ENCODE measurements around the gene ANKRD11.
"Not testable (repeated sequence)": the region's sequence is repeated elsewhere in the genome, so short reads cannot be mapped to it uniquely, and the experiment has no call there.

ANKRD11 gene

DNA sequence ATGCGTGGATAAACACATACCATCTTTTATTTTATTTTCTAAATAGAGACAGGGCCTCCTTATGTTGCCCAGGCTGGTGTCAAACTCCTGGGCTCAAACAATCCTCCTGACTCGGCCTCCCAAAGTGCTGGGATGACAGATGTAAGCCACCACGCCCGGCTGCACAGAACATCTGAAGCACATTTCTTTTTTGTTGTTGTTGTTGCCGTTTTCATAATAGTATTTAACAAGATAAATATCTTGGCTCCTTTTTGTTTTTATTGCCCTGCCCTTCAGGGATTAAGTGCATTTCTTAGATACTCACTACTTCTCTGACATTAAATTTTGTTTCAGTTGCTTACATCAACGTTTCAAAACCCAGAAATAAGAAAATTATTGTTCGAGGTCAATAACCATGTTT lies 37.4 kb downstream of the ANKRD11 start:
- no peak for DNase-seq (ENCODE audit: low read depth in 2 of 2)

DNA sequence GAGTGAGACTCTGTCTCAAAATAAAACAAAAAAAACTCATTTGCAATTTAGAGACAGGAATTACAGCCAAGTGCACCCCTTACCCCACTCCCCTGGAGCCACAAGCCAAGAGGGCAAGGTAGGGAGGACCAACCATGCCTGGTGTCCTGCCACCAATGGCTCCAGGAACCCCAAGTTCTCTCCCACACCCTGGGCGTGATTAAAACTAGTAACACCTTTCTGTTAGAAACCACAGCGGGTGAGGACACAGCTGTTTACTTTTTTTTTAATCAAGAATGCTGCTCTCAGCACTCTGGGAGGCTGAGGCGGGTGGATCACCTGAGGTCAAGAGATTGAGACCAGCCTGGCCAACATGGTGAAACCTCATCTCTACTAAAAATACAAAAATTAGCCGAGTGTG lies 38.1 kb downstream of the ANKRD11 start:
- DNase-seq (ENCODE audit: low read depth in 2 of 2), result no peak

- no peak for DNase-seq (ENCODE audit: low read depth in 2 of 2)
Observed at GRCh38 chr16:89450537-89450936, 39.8 kb downstream of the ANKRD11 start.

DNA sequence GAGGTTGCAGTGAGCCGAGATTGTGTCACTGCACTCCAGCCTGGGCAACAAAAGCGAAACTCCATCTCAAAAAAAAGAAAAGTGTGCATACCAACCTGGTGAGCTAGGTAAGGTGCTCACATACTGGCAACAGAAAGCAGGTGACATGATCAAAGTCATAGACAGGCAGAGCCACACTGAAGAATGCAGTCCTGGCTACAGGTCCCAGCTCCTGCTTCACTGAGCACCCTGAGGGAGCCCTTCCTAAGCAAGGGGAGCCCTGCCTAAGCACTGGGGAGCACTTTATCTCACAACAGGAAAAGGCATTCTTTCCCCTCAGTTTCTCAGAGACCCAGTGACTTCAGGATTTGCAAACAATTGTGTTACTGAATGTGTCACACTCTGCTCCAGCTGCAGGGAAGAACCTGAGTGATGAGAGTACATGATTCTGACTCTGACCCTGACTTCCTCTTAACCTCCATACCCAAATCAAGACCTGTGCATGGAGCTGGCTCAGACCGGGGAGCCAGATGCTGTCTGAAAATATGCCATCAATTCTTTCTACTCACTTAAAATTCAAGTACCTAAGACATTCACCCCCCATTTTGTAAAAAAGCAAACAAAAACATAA lies 40.5 kb downstream of the ANKRD11 start:
- no peak for DNase-seq (ENCODE audit: low read depth in 2 of 2)

DNA sequence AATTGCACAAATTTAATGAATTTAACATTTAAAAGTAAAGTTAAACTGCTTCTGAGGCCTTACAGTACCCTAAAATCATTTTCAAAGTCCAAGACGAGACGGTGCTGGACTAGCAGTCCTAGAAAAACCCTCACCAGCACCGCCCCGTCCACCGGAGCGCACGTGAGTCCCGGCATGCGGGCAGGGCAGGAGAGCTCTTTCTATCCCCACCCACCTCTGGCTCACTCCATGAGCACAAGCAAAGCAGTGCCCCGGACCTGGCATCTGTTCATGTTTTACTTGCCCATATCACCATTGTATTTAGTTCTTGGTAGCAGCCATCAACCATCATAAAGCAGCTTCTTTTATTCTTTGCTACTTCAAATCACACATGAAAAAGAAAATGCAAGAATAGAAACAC lies 41.7 kb downstream of the ANKRD11 start:
- DNase-seq (ENCODE audit: low read depth in 2 of 2), result no peak

- DNase-seq (ENCODE audit: low read depth in 2 of 2), result no peak
Observed at GRCh38 chr16:89446975-89447293, 43.4 kb downstream of the ANKRD11 start.

DNA sequence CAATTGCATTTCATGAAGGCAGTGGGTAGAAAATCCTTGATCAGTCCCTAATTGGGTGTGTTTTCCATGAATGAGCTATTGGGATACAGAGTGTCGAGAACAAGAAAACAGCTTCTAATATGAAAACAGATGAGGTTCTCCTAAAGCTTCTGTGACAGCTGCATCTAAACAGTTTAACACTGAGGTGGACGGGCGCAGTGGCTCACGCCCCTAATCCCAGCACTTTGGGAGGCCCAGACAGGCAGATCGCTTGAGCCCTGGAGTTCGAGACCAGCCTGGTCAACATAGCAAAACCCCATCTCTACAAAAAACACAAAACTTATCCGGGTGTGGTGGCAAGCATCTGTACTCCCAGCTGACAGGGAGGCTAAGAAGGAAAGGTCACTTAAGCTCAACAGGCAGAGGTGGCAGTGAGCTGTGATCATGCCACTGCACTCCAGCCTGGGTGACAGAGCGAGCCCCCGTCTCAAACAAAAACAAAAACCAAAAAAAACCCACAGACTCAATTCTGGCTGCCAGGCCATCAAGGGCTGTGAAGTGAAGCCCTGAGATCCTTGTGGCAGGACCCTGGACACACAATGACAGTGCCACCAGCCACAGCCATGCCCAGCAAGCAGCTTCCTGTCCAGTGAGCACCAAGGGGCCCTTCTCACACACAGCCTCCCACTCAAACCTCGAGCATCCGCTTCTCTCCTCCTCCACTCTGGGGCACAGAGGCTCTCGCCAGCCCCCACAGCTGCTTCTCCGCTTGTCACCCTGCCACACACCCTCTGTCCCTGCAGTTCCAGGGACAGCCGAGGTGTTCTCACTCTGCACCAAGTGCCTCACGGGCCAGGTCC lies 44.0 kb downstream of the ANKRD11 start:
- DNase-seq (ENCODE audit: low read depth in 2 of 2), result no peak

DNA sequence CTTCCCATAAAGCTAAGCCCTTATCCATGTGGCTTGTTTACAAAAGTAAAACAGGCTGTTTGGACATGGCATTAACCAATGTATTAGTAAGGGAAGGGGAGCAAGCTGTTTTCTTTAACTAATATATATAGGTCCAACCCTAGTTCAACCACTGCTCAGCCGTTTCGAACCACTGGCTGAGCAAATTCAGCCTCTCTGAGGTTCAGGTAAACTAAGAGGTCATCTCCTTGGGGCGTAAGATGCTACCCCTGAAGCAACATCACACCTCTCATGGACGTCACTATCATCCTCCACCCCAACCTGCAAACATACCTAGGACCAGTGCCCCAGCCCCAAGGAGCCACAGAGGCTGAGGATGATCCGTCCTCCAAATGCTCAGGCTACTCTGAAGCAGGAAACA lies 45.2 kb downstream of the ANKRD11 start:
- DNase-seq (ENCODE audit: low read depth in 2 of 2), result no peak

GRCh38 chr16:89444728-89445127 lies 45.6 kb downstream of the ANKRD11 start:
- DNase-seq (ENCODE audit: low read depth in 2 of 2), result no peak

DNA sequence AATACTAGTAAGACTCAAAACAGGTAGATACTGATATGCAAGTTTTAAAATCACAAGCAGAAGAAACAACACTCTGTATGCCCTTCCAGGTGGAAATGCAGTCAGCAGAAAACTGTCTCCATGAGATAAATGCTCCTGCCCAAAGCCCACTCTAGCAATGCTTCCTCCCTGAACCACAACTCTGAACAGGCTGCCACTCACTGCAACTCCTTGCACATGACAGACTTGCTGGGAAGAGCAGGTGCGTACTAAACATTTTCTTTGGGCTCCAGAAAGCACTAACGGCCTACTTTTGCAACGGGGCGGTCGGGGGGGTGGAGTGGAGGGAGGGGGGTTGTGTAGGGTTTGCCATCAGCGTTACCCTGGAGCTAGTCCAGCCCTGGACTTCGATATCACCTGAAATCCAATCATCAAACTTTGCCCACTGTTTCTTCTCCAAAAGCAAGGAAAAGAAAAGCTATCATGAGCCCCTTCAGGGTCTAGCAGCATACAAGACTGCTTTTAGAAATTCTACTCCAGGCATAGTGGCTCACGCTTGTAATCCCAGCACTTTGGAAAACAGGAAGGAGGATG lies 46.1 kb downstream of the ANKRD11 start:
- no peak for DNase-seq (ENCODE audit: low read depth in 2 of 2)

DNA sequence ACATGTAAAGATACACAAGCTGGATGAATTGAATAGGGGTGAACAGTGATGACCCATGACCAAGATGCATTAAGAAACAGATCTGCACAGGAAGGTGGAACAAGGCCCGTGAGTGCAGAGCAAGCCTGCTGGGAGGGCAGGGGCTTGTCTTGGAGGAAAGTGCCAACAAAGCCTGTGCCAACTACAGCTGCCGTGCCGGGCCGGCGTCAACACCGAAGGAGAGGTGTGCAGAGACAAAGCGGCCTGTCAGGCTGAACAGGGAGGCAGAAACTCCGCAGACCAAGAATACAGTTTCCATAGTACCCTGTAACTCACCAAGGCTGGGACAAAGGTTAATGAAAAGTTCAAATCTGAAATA lies 46.7 kb downstream of the ANKRD11 start:
- DNase-seq (ENCODE audit: low read depth in 2 of 2), result no peak

DNA sequence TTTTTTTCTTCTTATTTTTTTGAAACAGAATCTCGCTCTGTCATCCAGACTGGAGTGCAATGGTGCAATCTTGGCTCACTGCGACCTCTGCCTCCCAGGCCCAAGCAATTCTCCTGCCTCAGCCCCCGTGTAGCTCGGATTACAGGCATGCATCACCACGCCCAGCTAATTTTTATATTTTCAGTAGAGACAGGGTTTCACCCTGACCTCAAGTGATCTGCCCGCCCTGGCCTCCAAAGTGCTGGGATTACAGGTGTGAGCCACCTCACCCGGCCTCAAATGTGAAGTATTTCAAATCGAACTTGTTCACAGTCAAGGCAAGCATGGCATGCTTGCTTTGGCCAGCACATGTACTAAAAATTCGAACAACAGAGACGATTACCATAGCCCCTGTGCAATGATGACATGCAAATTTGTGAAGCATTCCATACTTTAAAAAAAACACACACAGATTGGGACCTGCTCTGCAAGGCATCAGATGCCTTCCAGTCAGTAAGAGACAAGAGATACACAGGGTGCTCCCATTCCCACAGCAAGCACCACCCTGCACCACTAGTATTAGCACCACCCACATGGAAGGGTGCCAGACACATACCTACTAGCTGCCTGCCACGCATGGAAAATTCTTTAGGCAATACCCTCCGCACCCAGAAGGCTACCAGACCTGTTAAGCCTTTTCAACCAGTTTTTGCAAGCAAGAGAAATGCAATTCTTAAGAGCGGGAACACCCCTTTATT lies 47.2 kb downstream of the ANKRD11 start:
- DNase-seq (ENCODE audit: low read depth in 2 of 2), result no peak

GRCh38 chr16:89442588-89442987 lies 47.8 kb downstream of the ANKRD11 start:
- no peak for DNase-seq (ENCODE audit: low read depth in 2 of 2)

GRCh38 chr16:89439659-89440058 lies 50.7 kb downstream of the ANKRD11 start:
- DNase-seq (ENCODE audit: low read depth in 2 of 2), result no peak

- no peak for DNase-seq (ENCODE audit: low read depth in 2 of 2)
Observed at GRCh38 chr16:89437991-89438390, 52.4 kb downstream of the ANKRD11 start.

DNA sequence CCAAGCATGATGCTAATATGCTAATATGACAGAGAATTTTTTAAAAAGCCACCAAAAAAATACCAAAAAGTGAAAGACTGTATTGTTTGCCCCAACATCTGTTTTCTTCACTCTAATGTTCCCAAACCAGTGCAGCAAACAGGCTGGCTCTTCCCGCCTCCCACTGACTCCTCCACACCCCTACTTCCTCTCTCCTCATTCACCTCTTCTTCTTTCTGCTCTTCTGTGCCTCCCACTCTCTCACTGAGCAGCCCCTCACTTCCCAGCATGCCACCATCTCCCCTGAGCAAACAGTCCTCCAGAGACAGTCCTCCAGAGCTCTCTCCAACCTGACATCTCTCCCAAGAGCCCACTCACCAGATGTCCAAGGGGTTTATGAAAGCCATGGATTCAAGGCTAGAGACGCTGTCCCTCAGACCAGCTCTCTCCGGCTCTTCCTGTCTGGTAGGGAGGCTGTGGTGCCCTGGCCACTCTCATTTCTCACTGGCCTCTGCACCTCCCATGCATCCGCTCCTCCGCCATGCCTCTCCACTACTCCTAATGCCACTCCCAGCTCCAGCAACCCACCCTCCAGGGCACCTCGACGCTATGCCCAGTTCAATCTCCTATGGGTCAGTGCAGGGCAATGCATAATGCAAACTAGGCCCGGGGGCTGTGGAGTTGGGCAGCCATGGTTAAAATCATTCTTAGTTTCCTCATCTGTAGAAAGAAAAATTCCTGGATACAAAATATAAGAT lies 52.9 kb downstream of the ANKRD11 start:
- no peak for DNase-seq (ENCODE audit: low read depth in 2 of 2)

DNA sequence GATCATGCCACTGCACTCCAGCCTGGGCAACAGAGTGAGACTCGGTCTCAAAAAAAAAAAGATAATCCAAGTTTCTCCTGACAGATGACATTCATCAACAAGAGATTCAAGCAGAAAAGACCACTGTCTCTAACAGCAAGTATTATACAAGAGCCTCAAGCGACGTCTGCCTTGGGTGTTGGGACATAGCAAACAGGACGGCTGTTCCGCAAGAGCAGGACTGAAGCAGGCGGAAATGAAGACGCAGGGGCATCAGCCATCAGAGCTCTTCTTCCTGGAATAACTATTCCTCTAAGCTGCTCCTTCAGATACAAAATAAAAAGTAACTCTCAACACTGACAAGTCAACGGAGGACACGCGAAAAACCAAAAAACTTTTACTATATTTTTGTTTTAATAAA lies 54.0 kb downstream of the ANKRD11 start:
- no peak for DNase-seq (ENCODE audit: low read depth in 2 of 2)

- DNase-seq (ENCODE audit: low read depth in 2 of 2), result not testable (repeated sequence)
Observed at GRCh38 chr16:89435059-89435458, 55.3 kb downstream of the ANKRD11 start.

DNA sequence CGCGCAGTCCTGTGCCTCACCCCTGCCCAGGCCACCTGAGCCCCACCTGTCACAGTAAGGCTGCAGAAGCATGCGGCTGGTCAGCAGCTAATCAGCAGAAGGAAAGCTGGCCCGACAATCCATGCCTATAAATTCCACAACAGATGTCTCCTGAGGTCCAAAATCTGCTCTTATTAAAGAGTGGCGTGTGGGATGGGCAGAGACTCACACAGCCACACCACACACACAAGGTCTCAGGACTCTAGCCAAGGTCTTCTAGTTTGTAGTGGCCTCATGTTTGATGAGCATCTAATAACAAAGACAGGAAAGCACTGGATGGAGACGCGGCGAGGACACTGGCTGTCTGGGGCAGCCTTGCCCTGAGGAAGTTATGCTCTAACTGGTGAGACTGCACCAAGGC lies 55.9 kb downstream of the ANKRD11 start:
- DNase-seq (ENCODE audit: low read depth in 2 of 2), result no peak

DNA sequence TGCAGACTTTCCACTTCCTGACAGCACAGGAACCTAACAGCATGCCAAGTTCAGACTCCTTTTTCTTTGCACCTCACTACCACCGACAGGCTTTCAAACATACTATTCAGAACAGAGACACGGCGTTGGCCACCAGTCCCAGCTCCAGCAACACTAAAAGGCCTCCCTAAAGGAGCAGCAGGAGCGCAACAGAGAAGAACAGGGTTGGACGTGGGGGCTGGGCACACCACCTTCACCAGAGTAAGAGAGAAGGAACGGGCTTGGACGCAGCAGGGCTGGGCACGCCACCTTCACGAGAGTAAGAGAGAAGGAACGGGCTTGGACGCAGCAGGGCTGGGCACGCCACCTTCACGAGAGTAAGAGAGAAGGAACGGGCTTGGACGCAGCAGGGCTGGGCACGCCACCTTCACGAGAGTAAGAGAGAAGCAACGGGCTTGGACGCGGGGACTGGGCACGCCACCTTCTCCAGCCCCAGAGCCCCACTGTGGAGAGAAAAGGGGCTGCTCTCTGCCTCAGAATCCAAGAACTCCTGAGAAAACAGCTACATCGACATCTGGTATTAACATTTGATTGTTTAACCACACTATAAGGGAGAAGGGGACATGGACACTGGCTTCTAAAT lies 56.9 kb downstream of the ANKRD11 start:
- not testable (repeated sequence) for DNase-seq (ENCODE audit: low read depth in 2 of 2)

DNA sequence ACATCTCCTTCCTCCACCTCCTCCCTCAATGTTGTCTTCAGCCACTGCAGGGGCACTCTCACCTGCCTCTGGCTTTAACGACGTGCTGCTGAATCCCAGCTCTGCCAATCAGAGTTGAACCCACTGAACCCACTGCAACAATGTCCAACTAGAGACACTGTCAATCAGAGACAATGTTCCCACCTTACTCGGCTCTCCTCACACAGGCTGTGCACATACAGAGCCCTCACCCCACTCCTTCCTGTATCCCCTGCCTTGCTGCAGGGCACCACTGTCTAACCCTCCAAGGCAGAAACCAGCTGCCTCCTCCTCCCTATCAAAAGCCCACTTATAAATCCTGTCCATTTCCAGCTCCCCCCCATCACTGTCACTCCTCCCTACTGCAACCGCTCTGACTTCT lies 58.7 kb downstream of the ANKRD11 start:
- no peak for DNase-seq (ENCODE audit: low read depth in 2 of 2)

- DNase-seq (ENCODE audit: low read depth in 2 of 2), result no peak
Observed at GRCh38 chr16:89431158-89431584, 59.2 kb downstream of the ANKRD11 start.
